Measurements from ENCODE around the gene SLC35F2. TPM values are rescaled to one million over a fixed set of nuclear protein-coding genes. Genes with fewer than 3 reads are reported as not detected.
"Not testable (repeated sequence)": the region's sequence is repeated elsewhere in the genome, so short reads cannot be mapped to it uniquely, and the experiment has no call there.

Gene SLC35F2
- 1 to 10 TPM; 7.7 to 7.8 TPM for total RNA-seq

GRCh38 chr11:107858217-107859070 lies at the start of gene SLC35F2:
SLC35F2 (minus strand) TSS chr11:107858787; CDS start chr11:107858767, 20 bp downstream.
- Mint-ChIP-seq H3K27ac (peak within 1 kb of the TSS; percentile 91), H3K4me3 (peak within 1 kb of the TSS; percentile 88), H3K36me3 (ENCODE audit: low read depth) (peaks cover 2% of the 10 kb centered on the region), H3K27me3 (no peaks in the 10 kb centered on the region), H3K9me3 (no peaks in the 10 kb centered on the region), H3K4me1 (peaks cover 38% of the 10 kb centered on the region)
- DNase-seq: peak; percentile 61
- ChIA-PET POLR2A (no interaction called here), CTCF (interaction anchor here (1.4 kb wide), 1 partner anchor 10 kb away, joined by 3 read pairs; no protein-coding TSS in a partner anchor)

- no peak overlapping the region for H3K4me3 Mint-ChIP-seq
- no peak for DNase-seq
- ChIA-PET CTCF (no interaction called here), POLR2A (no interaction called here)
- no peaks in the 10 kb centered on the region for H3K36me3 Mint-ChIP-seq (ENCODE audit: low read depth)
- no peaks in the 10 kb centered on the region for H3K4me1 Mint-ChIP-seq
- H3K9me3 Mint-ChIP-seq: no peaks in the 10 kb centered on the region
- H3K27me3 Mint-ChIP-seq: peaks cover 17% of the 10 kb centered on the region
- H3K27ac Mint-ChIP-seq: no peak overlapping the region
Observed at GRCh38 chr11:107908211-107908610, 49.6 kb upstream of the SLC35F2 start.

- Mint-ChIP-seq H3K4me1 (no peaks in the 10 kb centered on the region), H3K9me3 (no peaks in the 10 kb centered on the region), H3K4me3 (no peak overlapping the region), H3K27me3 (peaks cover 14% of the 10 kb centered on the region), H3K36me3 (ENCODE audit: low read depth) (no peaks in the 10 kb centered on the region), H3K27ac (no peak overlapping the region)
- POLR2A ChIA-PET: no interaction called here
- DNase-seq: no peak
- CTCF ChIA-PET: interaction anchor here (0.9 to 1.3 kb wide), 3 partner anchors 13 to 209 kb away, joined by 3 read pairs; no protein-coding TSS in a partner anchor
Observed at GRCh38 chr11:107898270-107898669, 39.7 kb upstream of the SLC35F2 start.

GRCh38 chr11:107882095-107882820 lies 23.7 kb upstream of the SLC35F2 start:
- no peak overlapping the region for H3K27ac Mint-ChIP-seq
- no peak for DNase-seq
- no peaks in the 10 kb centered on the region for H3K36me3 Mint-ChIP-seq (ENCODE audit: low read depth)
- no peaks in the 10 kb centered on the region for H3K4me1 Mint-ChIP-seq
- H3K4me3 Mint-ChIP-seq: no peak overlapping the region
- ChIA-PET POLR2A (no interaction called here), CTCF (interaction anchor here (1.0 to 1.6 kb wide), 2 partner anchors 13 to 906 kb away, joined by 3 to 4 read pairs; no protein-coding TSS in a partner anchor)
- no peaks in the 10 kb centered on the region for H3K9me3 Mint-ChIP-seq
- peaks cover 2% of the 10 kb centered on the region for H3K27me3 Mint-ChIP-seq

- POLR2A ChIA-PET; H3K9me3 Mint-ChIP-seq; DNase-seq; H3K27ac Mint-ChIP-seq; H3K4me1 Mint-ChIP-seq; H3K4me3 Mint-ChIP-seq; H3K36me3 Mint-ChIP-seq (ENCODE audit: low read depth); H3K27me3 Mint-ChIP-seq: not testable (repeated sequence)
- CTCF ChIA-PET: interaction anchor here (1.0 to 1.6 kb wide), 2 partner anchors 12 to 907 kb away, joined by 3 to 4 read pairs; no protein-coding TSS in a partner anchor
Observed at GRCh38 chr11:107881471-107881870, 22.9 kb upstream of the SLC35F2 start.

GRCh38 chr11:107876141-107876540 lies 17.6 kb upstream of the SLC35F2 start:
- Mint-ChIP-seq H3K36me3 (ENCODE audit: low read depth) (no peaks in the 10 kb centered on the region), H3K9me3 (no peaks in the 10 kb centered on the region), H3K4me3 (no peak overlapping the region), H3K27me3 (peaks cover 2% of the 10 kb centered on the region), H3K27ac (no peak overlapping the region), H3K4me1 (no peaks in the 10 kb centered on the region)
- POLR2A ChIA-PET: no interaction called here
- CTCF ChIA-PET: interaction anchor here (0.6 kb wide), 1 partner anchor 874 kb away, joined by 3 read pairs; no protein-coding TSS in a partner anchor
- DNase-seq: no peak

GRCh38 chr11:107864591-107864990 lies 6.0 kb upstream of the SLC35F2 start:
- POLR2A ChIA-PET: interaction anchor here (0.7 kb wide), 1 partner anchor 75 kb away, joined by 3 read pairs; no protein-coding TSS in a partner anchor
- DNase-seq: no peak
- CTCF ChIA-PET: interaction anchor here (2.4 kb wide), 1 partner anchor 42 kb away, joined by 5 read pairs; no protein-coding TSS in a partner anchor
- Mint-ChIP-seq H3K9me3 (no peaks in the 10 kb centered on the region), H3K27me3 (peaks cover 5% of the 10 kb centered on the region), H3K4me1 (peaks cover 6% of the 10 kb centered on the region), H3K36me3 (ENCODE audit: low read depth) (no peaks in the 10 kb centered on the region), H3K27ac (no peak overlapping the region), H3K4me3 (no peak overlapping the region)

- DNase-seq: no peak
- Mint-ChIP-seq H3K9me3 (no peaks in the 10 kb centered on the region), H3K4me3 (no peak overlapping the region), H3K27me3 (peaks cover 5% of the 10 kb centered on the region), H3K4me1 (peaks cover 38% of the 10 kb centered on the region), H3K27ac (no peak overlapping the region), H3K36me3 (ENCODE audit: low read depth) (no peaks in the 10 kb centered on the region)
- CTCF ChIA-PET: no interaction called here
- POLR2A ChIA-PET: no interaction called here
Observed at GRCh38 chr11:107860688-107861087, 2.1 kb upstream of the SLC35F2 start.

- DNase-seq; H3K9me3 Mint-ChIP-seq; POLR2A ChIA-PET; CTCF ChIA-PET; H3K27ac Mint-ChIP-seq; H3K27me3 Mint-ChIP-seq; H3K36me3 Mint-ChIP-seq (ENCODE audit: low read depth): not testable (repeated sequence)
- Mint-ChIP-seq H3K4me1 (peaks cover 38% of the 10 kb centered on the region), H3K4me3 (peak overlapping the region; percentile 88)
Observed at GRCh38 chr11:107860240-107860620, 1.6 kb upstream of the SLC35F2 start.

GRCh38 chr11:107859459-107860239 lies 1.1 kb upstream of the SLC35F2 start:
- CTCF ChIA-PET: no interaction called here
- no peaks in the 10 kb centered on the region for H3K9me3 Mint-ChIP-seq
- H3K27me3 Mint-ChIP-seq: peaks cover 5% of the 10 kb centered on the region
- peak overlapping the region; percentile 88 for H3K4me3 Mint-ChIP-seq
- H3K4me1 Mint-ChIP-seq: peaks cover 38% of the 10 kb centered on the region
- POLR2A ChIA-PET: no interaction called here
- DNase-seq: peak; percentile 31
- peaks cover 2% of the 10 kb centered on the region for H3K36me3 Mint-ChIP-seq (ENCODE audit: low read depth)
- H3K27ac Mint-ChIP-seq: peak overlapping the region; percentile 91

GRCh38 chr11:107857550-107858216 lies 904 bp downstream of the SLC35F2 start:
- peaks cover 38% of the 10 kb centered on the region for H3K4me1 Mint-ChIP-seq
- no peaks in the 10 kb centered on the region for H3K9me3 Mint-ChIP-seq
- no peaks in the 10 kb centered on the region for H3K27me3 Mint-ChIP-seq
- CTCF ChIA-PET: interaction anchor here (0.8 to 1.4 kb wide), 2 partner anchors 9 to 17 kb away, joined by 3 read pairs; no protein-coding TSS in a partner anchor
- H3K27ac Mint-ChIP-seq: peak overlapping the region; percentile 86
- DNase-seq: no peak
- POLR2A ChIA-PET: no interaction called here
- H3K36me3 Mint-ChIP-seq (ENCODE audit: low read depth): peaks cover 2% of the 10 kb centered on the region
- peak overlapping the region; percentile 88 for H3K4me3 Mint-ChIP-seq

GRCh38 chr11:107856981-107857517 lies 1.5 kb downstream of the SLC35F2 start:
- ChIA-PET POLR2A (no interaction called here), CTCF (interaction anchor here (0.8 to 1.7 kb wide), 2 partner anchors 12 to 17 kb away, joined by 3 to 4 read pairs; no protein-coding TSS in a partner anchor)
- Mint-ChIP-seq H3K4me3 (no peak overlapping the region), H3K27me3 (no peaks in the 10 kb centered on the region), H3K36me3 (ENCODE audit: low read depth) (peaks cover 2% of the 10 kb centered on the region), H3K9me3 (no peaks in the 10 kb centered on the region), H3K4me1 (peaks cover 38% of the 10 kb centered on the region), H3K27ac (no peak overlapping the region)
- DNase-seq: no peak
